Bone marrow (tissue), 2 donors: ENCODE measurements around the gene ITGA5.

Source experiments
- DNase-seq, 2 donors: peaks; one replicate each; lab custom pipeline; 2025; lab: John Stamatoyannopoulos, UW

ITGA5 gene

GRCh38 chr12:54389134-54389508 is 29.9 kb downstream of the ITGA5 start:
- no peak for DNase-seq

- DNase-seq = no peak
Observed at GRCh38 chr12:54388237-54389133, 30.6 kb downstream of the ITGA5 start.

GRCh38 chr12:54387114-54387467 is 32.0 kb downstream of the ITGA5 start:
- no peak for DNase-seq

GRCh38 chr12:54386403-54387113 is 32.5 kb downstream of the ITGA5 start:
- no peak for DNase-seq

- DNase-seq = peak in 1 of 2 donors; percentile 31
Observed at GRCh38 chr12:54385251-54385914, 33.7 kb downstream of the ITGA5 start.

GRCh38 chr12:54384591-54385041 is 34.5 kb downstream of the ITGA5 start, which contains the start of gene ZNF385A:
ZNF385A (minus strand) TSS chr12:54384733; CDS start chr12:54384514, 219 bp downstream.
- peak; percentile 29 to 77 for DNase-seq

GRCh38 chr12:54383041-54383609 is 35.9 kb downstream of the ITGA5 start:
- DNase-seq = peak; percentile 32 to 57

- DNase-seq = no peak
Observed at GRCh38 chr12:54381136-54381535, 37.9 kb downstream of the ITGA5 start.

GRCh38 chr12:54379398-54380201 is 39.5 kb downstream of the ITGA5 start:
- peak; percentile 68 to 76 for DNase-seq

- no peak for DNase-seq
Observed at GRCh38 chr12:54378796-54379397, 40.2 kb downstream of the ITGA5 start.

- no peak for DNase-seq
Observed at GRCh38 chr12:54377797-54378515, 41.1 kb downstream of the ITGA5 start.

- DNase-seq = no peak
Observed at GRCh38 chr12:54377007-54377406, 42.1 kb downstream of the ITGA5 start.

- no peak for DNase-seq
Observed at GRCh38 chr12:54376596-54376995, 42.5 kb downstream of the ITGA5 start.

- DNase-seq = no peak
Observed at GRCh38 chr12:54375259-54375579, 43.8 kb downstream of the ITGA5 start.

GRCh38 chr12:54374562-54375258 is 44.4 kb downstream of the ITGA5 start:
- DNase-seq = no peak

GRCh38 chr12:54373649-54374561 is 45.2 kb downstream of the ITGA5 start:
- no peak for DNase-seq

GRCh38 chr12:54372113-54372806 is 46.8 kb downstream of the ITGA5 start:
- DNase-seq = no peak
